ENCODE results near the gene HNRNPU. TPM values are rescaled to one million over a fixed set of nuclear protein-coding genes. Genes with fewer than 3 reads are reported as not detected.

Gene HNRNPU
- total and polyA plus RNA-seq, 2 of the 13 experiments (the other 11 are each of a cell fraction or from before 2014, with no cell fraction given), result 101 to 508 TPM

- 0 out of 2 replicates have a peak, but pooled peaks have one; percentile 10 for TF ChIP-seq HMGXB3 (CRISPR knock-in tag; IDR thresholded peaks at IDR 0.05; ENCODE audit: borderline replicate concordance)
- 0 out of 2 replicates have a peak, but pooled peaks have one; percentile 57 for TF ChIP-seq ZNF556 (CRISPR knock-in tag; IDR thresholded peaks at IDR 0.05; ENCODE audit: borderline replicate concordance)
- TF ChIP-seq SYNCRIP (IDR thresholded peaks at IDR 0.05; ENCODE audit: insufficient read depth, low read depth, low read length), result no peak
- TF ChIP-seq E2F2 (CRISPR knock-in tag; IDR thresholded peaks at IDR 0.05; ENCODE audit: borderline replicate concordance), result 0 out of 2 replicates have a peak, but pooled peaks have one; percentile 19
- TF ChIP-seq HOMEZ (CRISPR knock-in tag; IDR thresholded peaks at IDR 0.05; ENCODE audit: low read depth), result no peak
- TF ChIP-seq ZNF619 (CRISPR knock-in tag; IDR thresholded peaks at IDR 0.05), result 0 out of 2 replicates have a peak, but pooled peaks have one; percentile 74
- TF ChIP-seq RFXAP (CRISPR knock-in tag; IDR thresholded peaks at IDR 0.05; ENCODE audit: borderline replicate concordance), result peak; percentile 21; the same call in 1 of the 2 replicates
- TF ChIP-seq GPN1 (CRISPR knock-in tag; IDR thresholded peaks at IDR 0.05; ENCODE audit: borderline replicate concordance), result no peak
- peak; percentile 26; the same call in 1 of the 2 replicates for TF ChIP-seq ZSCAN12 (CRISPR knock-in tag; IDR thresholded peaks at IDR 0.05)
- peak; percentile 69 for TF ChIP-seq ZNF710 (CRISPR knock-in tag; IDR thresholded peaks at IDR 0.05; ENCODE audit: borderline replicate concordance)
- TF ChIP-seq ZSCAN21 (CRISPR knock-in tag; IDR thresholded peaks at IDR 0.05; ENCODE audit: borderline replicate concordance), result peak; percentile 67; the same call in 1 of the 2 replicates
- 0 out of 2 replicates have a peak, but pooled peaks have one; percentile 14 for TF ChIP-seq ZNF256 (CRISPR knock-in tag; conservative IDR thresholded peaks at IDR 0.05)
- TF ChIP-seq SOX13 (IDR thresholded peaks at IDR 0.05), result no peak; the same call in 1 of the 2 replicates
- peak in 1 of 2 experiments; percentile 55; a peak in 1 of 4 replicates for TF ChIP-seq SOX13 (CRISPR knock-in tag; conservative IDR thresholded peaks at IDR 0.05 in 1 of 2, IDR thresholded peaks at IDR 0.05 in 1 of 2)
- TF ChIP-seq RBM39 (IDR thresholded peaks at IDR 0.05; ENCODE audit: low read depth, low read length, poor library complexity, severe bottlenecking), result peak; percentile 79
- TF ChIP-seq ZNF550 (CRISPR knock-in tag; IDR thresholded peaks at IDR 0.05; ENCODE audit: borderline replicate concordance), result no peak; the same call in 1 of the 2 replicates
- 0 out of 2 replicates have a peak, but pooled peaks have one; percentile 77 for TF ChIP-seq IRF1 (CRISPR knock-in tag; IDR thresholded peaks at IDR 0.05; ENCODE audit: low read depth)
Observed at GRCh38 chr1:244834543-244835275, 29.6 kb downstream of the HNRNPU start (continued).

Measured in HepG2 (cell line).